ENCODE results near the gene FOXD1.
"Not testable (repeated sequence)": the region's sequence is repeated elsewhere in the genome, so short reads cannot be mapped to it uniquely, and the experiment has no call there.

Gene FOXD1

DNA sequence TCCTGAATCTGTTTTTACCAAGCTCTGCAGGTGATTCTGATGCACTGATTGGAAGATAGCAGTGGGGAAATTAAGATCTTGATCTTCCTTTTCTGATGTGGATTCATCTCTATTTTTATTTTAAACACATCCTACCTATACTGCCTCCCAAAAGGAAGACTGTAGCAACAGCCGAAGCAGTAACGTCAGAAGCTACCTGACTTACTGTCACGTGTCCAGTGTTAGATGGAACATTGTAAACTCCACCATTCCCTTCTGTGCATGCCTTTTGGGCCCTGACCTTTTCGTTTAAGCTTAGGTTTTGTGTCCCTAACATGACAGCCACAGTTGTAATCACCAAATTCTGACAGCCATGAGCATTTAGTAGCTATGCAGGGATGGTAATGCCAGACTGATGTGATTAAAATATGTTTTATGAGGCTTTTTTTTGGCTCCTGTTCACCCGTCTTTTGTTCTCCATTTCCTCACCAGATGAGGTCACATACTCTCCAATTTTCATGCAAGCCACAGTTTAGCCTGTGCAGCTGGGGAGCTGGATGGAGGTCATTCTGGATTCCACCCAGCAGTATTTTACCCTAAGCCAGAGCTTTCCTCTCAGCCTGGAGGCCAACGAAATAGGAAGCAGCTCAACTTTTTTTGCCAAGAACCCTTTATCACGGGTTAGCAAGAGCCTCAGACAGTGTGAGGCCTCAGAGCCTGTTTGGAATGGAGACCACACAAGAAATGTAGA, 15.6 kb upstream of the FOXD1 start:
- no peak for DNase-seq (ENCODE audit: low read depth)

DNA sequence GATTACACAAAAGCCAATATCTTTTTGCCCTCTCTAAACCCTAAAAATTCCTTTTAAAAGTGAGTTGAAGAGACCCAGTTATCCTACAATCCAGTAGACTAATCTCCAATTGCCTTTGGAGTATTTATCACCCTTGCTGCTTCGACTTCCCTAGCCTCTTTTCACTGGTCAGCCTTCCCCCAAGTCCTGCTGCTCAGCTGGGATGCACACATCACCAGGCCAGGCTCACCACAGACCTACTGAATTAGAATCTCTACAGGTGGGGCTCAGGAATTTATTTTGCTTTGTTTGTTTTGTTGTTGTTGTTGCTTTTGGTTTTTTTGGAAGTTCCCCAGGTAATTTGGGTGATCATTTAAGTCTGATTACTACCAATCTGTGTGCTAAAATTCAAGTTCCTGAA, 11.6 kb upstream of the FOXD1 start:
- no peak for DNase-seq (ENCODE audit: low read depth)

DNA sequence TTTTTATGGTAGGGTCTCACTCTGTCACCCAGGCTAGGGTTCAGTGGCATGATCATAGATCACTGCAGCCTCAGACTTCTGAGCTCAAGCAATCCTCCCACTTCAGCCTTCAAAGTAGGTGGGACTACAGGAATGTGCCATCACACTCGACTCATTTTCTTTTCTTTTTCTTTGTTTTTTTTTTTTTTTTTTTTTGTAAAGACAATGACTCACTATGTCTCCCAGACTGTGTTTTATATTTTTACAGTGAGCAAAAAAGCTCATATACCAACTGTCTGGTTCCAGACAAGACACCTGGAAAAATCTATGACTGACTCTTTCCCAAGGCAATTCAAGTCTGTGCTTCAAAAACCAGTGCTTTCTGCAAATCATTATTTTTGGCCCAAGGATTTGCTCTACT, 10.8 kb upstream of the FOXD1 start:
- DNase-seq (ENCODE audit: low read depth), result no peak

DNA sequence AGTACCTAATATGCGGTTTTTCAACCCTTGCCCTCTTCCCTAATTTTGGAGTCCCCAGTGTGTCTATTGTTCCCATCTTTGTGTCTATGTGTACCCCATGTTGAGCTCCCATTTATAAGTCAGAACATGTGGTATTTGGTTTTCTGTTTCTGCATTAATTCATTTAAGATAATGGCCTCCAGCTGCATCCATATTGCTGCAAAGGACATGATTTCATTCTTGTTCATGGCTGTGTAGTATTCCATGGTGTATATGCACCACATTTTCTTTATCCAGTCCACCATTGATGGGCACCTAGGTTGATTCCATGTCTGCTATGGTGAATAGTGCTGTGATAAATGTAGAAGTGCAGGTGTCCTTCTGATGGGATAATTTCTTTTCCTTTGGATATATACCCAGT, 7.9 kb upstream of the FOXD1 start:
- not testable (repeated sequence) for DNase-seq (ENCODE audit: low read depth)

DNA sequence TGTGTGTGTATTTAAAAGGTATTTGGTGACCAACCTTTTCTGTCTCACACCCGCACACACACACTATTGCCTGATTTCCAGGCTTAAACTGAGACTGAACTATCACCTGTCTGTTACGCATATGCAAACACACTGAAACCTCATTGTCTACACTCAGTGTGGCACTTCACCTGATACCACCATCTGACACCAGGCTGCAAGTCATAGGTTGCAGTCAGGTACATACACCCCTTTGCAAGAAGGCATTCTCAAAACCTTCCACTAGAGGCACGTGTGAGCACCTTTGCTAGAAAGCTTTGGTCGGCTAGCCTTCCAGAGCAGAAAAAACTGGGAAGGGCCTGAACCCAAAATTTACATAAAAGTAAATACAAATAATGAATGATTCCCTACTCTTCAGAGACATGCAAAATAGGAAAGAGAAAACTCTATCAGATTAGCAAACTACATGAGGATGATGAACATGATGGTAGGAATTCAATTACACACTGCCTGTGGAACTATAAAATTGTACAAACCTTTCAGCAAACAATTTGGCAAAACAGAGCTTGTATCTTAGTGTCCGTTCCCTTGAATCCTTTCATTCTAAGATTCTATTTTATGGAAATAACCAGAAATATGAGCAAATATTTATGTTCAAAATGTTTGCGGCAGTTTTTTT, 5.9 kb upstream of the FOXD1 start:
- DNase-seq (ENCODE audit: low read depth), result no peak

DNA sequence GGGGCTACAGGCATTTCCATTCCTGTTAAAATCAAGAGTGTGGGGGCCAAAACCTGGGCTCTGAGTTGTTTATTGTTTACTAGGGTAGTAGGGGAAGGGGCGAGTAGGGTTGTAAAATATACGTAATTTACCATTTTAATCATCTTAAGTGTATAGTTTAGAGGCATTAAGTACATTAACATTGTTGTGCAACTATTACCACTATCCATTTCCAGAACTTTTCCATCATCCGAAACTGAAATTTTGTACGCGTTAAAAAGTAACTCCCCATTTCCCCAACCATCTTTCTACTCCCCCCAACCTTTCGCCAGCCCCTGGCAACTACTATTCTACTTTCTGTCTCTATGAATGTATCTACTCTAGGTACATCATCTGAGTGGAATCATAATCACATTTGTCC, 3.6 kb upstream of the FOXD1 start:
- no peak for DNase-seq (ENCODE audit: low read depth)

DNA sequence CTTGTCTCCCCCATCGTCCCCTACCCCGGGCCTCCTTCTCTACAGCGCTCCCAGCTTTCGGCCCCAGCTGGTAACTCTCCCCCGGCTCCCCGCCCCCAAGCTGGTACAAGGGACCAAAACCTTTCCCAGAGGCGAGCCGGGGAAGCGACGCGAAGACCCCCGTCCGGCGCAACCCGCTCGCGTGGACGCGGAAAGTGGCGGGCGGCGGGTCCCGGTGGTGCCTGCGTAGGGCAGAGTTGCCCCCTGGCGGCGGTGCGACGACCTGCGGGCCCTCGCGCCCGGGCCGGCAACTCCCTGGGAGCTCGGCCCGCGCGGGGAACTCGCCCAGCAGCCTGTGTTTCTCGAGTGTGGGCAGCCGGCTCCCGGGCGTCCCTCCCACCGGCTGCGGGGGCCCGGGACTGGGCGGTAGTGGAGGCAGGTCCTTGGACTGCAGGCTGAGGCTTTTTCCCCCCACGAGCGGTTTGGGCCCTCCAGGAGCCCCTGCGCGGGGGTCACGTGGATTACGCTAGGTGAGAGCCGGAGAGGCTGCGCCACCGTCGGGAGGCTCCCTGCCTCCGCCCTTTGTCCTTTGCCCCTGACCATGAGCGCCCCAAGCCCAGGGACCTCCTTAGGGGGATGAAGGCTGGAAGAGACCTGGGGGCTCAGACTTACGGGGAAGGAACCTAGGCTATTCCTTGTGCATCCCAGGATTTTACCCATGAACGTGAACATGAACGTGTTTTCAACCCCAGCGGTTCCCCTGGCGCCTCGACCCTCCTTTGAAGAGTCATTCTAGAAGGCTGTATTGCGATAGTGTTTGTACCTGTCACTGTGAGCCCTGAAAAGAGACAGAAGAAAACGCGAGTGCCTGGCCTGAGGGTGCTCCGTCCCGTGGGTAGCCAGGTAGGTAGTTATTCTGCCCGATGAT, 2.9 kb upstream of the FOXD1 start:
- peak; percentile 44 for DNase-seq (ENCODE audit: low read depth)

DNA sequence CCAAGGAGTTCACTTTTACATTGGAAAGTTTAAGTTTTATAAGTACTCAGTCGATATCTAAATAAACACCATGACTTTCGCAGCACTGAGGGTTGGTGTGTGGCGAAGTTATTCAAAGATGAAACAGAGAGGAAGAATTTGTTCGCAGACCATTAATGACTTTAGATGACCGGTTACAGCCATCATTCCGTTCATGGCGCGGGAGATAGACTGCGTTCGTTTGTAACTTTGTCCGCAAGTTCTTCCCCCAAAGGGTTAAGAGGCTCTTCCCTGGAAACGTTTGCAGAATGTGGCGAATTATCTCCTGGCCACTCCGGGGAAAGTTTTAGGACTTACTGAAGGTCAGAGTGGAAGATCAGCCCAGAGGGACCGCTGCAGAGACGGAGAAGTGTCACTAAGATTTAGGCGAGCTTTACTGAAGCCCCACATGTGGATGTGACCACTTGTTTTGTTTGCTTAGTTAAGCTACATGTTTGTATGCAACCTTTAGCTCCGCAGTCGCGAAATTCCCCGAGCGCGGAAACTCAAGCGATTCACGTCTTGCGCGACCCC, 2.2 kb upstream of the FOXD1 start:
- DNase-seq (ENCODE audit: low read depth), result no peak

DNA sequence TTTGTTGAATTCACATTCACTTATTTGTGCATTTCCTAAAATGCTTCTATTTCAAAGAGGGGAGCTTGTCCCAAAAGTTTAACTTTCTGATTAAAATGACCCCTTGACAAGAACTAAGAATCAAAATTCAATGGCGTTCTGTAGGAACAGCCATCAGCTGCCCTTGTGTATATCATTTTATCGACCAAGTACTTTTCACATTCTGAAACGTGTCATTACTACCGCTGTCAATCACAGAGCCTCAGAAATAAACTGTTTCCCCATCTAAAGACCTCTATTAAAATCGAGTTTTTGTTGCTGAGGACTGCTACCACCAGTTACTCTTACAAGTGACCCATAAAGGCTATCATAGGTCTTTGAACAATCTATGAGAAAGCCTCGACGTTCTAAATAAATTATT, 1.6 kb upstream of the FOXD1 start:
- DNase-seq (ENCODE audit: low read depth), result no peak

DNA sequence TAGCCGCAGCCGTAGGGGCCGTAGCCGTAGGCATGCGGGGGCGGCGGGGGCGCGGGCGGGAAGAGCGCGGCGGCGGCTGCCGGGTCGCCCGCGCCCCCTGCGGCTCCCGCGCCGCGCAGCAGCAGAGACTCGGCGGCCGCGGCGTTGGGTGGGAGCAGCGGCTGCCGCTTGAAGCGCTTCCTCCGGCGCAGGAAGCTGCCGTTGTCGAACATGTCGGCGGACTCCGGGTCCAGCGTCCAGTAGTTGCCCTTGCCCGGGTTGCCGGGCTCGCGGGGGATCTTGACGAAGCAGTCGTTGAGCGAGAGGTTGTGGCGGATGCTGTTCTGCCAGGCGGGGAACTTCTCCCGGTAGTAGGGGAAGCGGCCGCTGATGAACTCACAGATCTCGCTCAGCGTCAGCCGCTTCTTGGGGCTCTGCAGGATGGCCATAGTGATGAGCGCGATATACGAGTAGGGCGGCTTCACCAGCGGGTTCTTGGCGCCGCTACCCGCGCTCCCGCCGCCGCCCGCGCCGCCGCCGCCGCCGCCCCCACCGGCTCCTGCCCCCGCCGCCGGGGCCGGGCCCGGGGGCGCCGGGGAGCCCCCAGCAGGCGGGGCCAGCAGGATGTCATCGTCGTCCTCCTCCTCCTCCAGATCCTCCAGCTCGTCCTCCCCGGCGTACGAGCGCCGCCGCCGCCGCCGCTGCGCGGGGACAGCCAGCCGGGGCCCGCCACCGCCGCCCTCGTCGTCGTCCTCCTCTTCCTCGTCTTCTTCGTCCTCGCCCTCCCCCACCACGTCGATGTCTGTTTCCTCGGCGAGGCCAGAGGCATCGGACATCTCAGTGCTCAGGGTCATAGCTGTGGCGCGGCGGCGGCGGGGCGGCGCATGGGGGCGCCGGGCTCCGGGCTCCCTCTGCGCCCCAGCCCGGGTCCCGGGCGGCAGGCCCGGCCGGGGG, 781 bp downstream of the FOXD1 start:
- DNase-seq (ENCODE audit: low read depth), result no peak

DNA sequence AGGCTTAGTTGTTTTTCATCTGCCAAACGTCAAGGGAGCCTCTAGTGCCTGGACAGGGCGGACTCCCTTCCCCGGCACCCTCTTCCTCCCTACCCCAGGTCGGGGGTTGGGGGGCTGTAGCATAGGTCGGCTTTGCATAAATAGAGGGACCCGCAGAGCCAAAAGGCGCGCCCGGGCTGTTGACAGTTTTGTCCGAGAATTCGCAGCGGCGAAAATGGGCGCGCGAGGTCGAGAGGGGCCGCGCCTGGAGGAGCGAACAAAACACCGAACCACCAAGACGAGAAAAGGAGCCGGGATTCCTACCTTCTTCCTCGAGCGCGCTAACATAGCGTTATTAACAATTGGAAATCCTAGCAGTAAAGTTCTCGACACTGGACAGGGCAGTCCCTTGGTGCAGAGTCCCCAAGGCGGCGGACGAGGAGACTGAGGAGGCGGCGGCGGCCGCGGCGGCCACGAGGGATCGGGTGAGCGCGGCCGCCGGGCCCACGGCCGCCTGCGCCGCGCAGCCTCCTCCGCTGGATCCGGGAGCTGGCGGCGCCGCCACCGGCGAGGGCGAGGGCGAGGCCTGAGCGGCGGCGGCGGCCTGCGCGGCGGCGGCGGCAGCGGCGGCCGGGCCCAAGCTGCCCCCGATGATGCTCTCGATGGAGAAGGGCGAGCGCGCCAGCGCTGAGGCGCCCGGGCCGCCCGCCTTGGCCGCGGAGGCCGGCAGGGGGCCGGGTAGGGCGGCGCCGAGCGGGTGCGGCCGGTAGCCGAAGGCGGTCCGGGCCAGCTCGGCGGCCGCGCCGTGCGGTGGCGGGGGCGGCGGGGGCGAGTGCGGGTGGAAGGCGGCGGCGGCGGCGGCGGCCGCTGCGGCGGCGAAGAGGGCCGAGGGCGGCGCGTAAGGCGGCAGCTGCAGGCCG, 1.7 kb downstream of the FOXD1 start:
- no peak for DNase-seq (ENCODE audit: low read depth)

DNA sequence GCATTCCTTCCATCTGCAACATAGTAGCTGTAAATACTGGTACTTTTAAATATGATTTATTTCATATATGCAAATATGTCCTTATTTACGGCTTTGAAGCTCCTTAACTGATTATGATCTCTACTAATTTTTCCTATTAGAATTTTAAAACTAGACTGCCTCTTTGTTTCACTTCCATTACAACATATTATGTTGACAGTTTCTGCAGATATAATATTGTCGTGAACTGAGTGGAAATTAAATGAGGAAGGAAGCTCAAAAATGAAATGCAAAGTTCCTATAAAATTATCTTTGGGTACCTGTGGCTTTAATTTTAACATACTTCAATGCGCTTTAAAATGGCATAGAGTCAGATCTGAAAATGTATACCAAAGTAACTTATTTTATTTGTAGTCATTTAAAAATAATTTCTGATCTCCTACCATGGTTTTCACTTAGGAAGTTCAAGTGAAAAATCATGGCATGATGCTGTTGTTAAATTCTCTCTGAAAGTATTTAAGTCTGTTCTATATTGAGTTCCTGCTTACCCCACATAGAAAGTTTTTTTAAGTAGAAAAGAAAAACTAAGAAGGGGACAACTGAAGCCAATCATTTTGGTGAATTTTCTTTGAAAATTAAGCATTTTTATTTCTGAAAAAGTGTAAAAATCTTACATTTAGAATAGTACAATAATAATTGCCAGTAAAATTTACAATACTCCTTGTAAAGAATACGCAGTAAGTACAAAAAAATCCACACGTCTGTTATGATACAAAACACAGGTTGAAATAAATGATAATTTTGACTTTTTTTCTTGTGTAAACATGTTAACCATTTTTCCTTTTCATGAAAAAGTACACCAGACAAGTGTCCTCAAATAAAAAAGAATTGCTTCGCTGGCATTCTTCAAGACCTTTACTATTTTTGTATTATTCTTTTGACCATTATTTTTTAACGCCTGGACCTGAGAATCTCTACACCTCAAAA, 2.6 kb downstream of the FOXD1 start:
- DNase-seq (ENCODE audit: low read depth), result no peak

DNA sequence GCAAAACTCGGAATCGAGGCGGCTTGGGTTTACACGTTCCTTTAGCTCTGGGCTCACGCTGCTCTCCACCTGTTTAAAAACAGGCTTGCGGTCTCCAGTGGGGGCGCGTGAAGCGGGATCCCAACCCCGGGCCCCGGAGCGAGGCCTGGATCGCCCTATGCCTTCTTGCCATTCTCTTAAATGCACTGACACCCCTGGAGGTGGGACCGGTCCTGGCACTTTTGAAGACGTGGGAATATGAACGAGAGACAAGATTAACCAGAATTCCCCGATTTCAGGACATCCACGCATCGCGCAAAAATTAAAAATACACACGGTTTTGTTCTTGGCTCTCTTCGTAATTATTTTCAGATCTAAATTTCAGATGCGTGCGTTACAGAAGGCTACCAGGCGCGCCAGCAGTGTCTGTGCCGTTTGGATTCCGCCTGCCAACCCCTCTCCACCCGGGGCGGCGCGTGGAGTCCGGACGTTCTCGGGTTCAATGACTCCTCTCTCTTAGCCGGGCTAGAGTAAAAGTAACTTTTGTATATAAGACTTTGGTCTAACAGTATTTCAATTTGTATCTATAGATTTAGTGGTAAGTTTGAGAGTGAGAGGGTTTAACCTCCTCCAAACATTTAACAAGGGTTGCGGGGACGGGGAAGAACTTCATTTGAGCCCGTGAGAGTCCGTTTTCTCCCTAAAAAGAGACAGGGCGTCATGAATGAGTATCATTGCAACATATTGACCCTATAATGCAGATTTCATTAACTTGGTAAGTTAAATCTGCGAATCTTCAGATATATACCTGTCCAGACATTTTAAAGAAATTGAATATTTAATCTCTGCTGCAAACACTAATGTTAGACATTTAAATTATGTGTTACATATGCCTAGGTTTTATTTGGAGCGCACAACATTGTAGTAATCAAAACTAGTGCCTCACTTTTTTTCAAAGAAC, 3.8 kb downstream of the FOXD1 start:
- DNase-seq (ENCODE audit: low read depth), result no peak

DNA sequence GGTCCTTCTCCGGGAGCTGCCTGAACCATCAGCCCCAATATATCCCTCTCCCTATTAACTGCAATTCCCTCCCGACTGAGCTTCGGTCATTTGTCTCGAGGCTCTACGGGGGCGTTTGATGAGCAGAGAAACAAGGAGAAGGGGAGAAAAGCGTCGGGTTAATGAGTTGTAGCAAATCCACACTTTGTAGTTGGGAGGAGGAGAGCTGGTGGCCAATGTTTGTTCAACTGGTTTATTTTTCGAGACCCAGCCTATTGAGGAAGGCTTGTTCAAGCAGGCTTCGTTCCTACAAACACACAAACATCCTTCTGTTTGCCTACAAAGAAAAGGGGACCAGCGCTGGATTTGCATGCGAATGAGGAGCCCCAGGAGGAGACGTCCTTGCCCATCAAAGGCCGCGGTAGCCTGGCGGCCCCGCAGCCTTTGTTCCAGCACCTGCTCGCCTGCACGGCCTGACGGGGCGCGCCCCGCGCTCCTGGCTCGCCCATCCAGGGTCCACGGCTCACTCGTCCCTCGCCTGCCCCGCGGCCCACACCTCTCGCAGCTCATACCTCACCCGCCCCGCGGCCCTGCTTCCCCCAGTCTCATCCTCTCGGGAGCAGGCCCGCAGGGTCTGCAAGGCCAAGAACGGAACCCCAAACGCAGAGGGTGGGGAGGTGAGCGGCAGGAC, 4.6 kb downstream of the FOXD1 start:
- DNase-seq (ENCODE audit: low read depth), result no peak

DNA sequence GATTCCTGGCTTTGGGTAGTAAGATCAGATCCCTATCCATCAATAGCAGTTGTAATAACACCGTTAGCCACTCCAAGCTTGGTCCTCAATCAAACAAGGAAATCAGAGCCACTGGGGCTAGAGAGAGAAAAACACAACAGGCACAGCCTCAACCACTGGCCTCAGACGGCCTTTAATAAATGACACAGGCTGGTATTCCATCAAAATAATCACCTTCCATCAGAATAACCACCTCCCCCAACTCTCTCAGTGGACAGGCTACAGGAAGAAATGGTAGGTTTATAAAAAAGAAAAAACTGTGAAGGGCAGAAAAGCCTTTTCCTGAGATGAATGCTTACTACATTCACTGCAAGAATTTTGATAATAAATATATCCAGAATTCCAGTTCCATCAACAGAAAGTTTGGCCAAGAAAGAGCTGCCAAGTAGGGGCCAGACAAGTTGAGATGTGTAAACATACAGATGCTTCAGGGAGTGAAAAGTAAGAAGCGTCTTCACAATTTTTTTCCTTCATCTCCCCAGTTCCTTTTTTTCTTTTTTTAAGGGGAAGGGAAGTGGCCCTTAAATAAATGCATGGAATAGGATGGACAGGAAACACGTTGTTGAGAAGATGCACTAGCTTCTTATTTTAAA, 5.5 kb downstream of the FOXD1 start:
- DNase-seq (ENCODE audit: low read depth), result no peak

DNA sequence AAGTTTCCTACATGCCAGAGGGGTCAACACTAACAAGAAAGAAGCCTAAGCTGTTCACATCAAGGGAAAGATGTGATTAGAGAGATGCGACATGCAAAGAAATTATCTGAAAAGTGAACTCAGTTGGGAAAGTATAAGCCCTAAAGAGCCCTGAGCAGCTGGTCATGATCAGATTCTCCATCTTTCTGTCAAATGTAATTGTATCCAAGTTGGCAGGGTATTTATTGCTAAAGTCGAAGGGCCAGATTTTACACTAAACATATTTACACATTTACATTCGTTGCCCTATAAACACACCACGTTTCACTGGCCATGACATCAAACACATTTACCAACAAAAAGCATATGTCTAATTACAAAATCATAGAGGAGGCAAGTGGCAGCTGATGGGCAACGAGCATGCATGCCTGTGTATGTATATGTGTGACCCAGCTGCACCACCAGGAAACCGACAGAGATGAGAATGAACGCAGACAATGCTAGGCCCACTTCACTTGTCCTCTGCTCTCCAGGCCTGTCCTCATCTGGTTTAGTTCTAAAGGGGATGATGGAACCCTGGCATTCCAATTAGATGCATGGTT, 6.3 kb downstream of the FOXD1 start:
- no peak for DNase-seq (ENCODE audit: low read depth)

DNA sequence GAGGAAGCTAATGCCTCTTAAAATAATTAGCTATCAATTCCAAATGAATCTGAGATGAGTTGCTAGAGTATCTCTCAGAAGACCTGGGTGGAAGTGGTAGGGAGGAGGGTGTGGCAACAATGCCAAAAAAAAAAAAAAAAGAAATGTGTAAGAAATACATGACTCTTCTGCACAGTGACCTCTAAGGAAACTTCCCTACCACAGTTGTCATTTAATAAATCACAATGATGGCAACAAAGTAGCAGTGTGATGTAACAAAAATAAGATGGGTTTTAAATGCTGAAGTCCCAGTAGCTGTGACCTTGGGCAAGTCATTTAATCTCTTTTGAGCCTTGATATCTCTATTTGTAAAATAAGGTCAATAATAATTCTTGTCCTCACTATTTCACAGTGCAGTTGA, 7.2 kb downstream of the FOXD1 start:
- no peak for DNase-seq (ENCODE audit: low read depth)

All from stimulated activated CD8-positive, alpha-beta memory T cell treated with anti-CD3 and anti-CD28 coated beads, Interleukin-12 subunit alpha, Interleukin-12 subunit beta, amount 100 ng/mL, for 4 hours (primary cell).